Measurements from ENCODE around the gene ADAM33.
A peak's percentile ranks its signal among the peaks of the same experiment; 100 is the strongest.

Gene ADAM33

DNA sequence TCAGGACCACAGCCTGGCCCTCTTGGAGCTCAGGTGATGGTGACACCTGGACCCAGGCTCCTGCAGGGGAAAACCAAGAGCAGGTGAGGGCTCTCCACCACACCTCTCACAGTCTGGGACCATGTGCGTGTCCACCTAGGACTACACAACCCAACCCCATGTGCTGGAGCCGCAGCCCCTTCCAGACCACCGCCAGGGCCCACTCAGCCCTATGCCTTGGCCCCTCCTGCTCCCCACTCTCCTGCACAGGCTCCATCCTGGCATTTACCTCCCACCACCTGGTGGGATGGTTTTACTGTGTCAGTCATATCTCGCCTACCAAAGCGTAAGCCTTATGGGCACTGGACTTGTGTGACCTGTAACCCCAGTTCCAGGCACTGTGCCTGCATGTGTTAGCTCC, 13.1 kb upstream of the ADAM33 start:
- no peak overlapping the region for H3K4me3 ChIP-seq (ENCODE audit: low read length)
- no peaks in the 10 kb centered on the region for H3K27me3 ChIP-seq (ENCODE audit: insufficient read depth, low read length)
- no peak overlapping the region for H3K9ac ChIP-seq (ENCODE audit: low read depth, low read length)
- no peaks in the 10 kb centered on the region for H3K4me1 ChIP-seq (ENCODE audit: insufficient read depth, low read length)
- H3K27ac ChIP-seq (ENCODE audit: low read length), result no peak overlapping the region
- no peaks in the 10 kb centered on the region for H3K9me3 ChIP-seq (ENCODE audit: insufficient read depth, low read depth, low read length)
- no peaks in the 10 kb centered on the region for H3K36me3 ChIP-seq (ENCODE audit: insufficient read depth, low read depth, low read length)

- Histone ChIP-seq H3K9ac (ENCODE audit: low read depth, low read length) (no peak overlapping the region), H3K27me3 (ENCODE audit: insufficient read depth, low read length) (no peaks in the 10 kb centered on the region), H3K4me1 (ENCODE audit: insufficient read depth, low read length) (no peaks in the 10 kb centered on the region), H3K27ac (ENCODE audit: low read length) (no peak overlapping the region), H3K9me3 (ENCODE audit: insufficient read depth, low read depth, low read length) (no peaks in the 10 kb centered on the region), H3K4me3 (ENCODE audit: low read length) (no peak overlapping the region), H3K36me3 (ENCODE audit: insufficient read depth, low read depth, low read length) (no peaks in the 10 kb centered on the region)
These were observed 11.6 kb upstream of the ADAM33 start for GRCh38 chr20:3693376-3693775.

GRCh38 chr20:3692706-3693294, 11.0 kb upstream of the ADAM33 start:
- H3K4me1 ChIP-seq (ENCODE audit: insufficient read depth, low read length), result no peaks in the 10 kb centered on the region
- H3K27ac ChIP-seq (ENCODE audit: low read length), result no peak overlapping the region
- no peaks in the 10 kb centered on the region for H3K9me3 ChIP-seq (ENCODE audit: insufficient read depth, low read depth, low read length)
- H3K4me3 ChIP-seq (ENCODE audit: low read length), result no peak overlapping the region
- no peak overlapping the region for H3K9ac ChIP-seq (ENCODE audit: low read depth, low read length)
- no peaks in the 10 kb centered on the region for H3K27me3 ChIP-seq (ENCODE audit: insufficient read depth, low read length)
- H3K36me3 ChIP-seq (ENCODE audit: insufficient read depth, low read depth, low read length), result no peaks in the 10 kb centered on the region

DNA sequence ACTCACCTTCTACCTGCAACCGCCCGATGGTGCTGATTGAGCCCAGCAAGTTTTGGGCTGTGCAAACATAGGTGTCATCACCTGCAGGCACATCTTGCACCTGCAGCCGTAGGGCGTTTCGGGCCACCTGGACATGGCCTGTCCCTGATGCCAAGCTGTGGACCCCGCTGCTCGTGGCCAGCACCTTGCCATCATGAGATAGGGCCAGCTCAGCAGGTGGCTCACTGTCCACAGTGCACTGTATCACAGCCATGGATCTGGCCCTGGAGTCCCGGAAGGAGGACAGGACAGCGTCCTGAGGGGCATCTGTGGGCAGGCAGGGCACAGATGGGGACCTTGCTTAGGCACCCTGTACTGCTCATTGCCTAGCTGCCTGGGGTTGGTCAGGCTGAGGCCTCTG, 10.1 kb upstream of the ADAM33 start:
- Histone ChIP-seq H3K9me3 (ENCODE audit: insufficient read depth, low read depth, low read length) (no peaks in the 10 kb centered on the region), H3K4me3 (ENCODE audit: low read length) (no peak overlapping the region), H3K9ac (ENCODE audit: low read depth, low read length) (no peak overlapping the region), H3K36me3 (ENCODE audit: insufficient read depth, low read depth, low read length) (no peaks in the 10 kb centered on the region), H3K4me1 (ENCODE audit: insufficient read depth, low read length) (no peaks in the 10 kb centered on the region), H3K27me3 (ENCODE audit: insufficient read depth, low read length) (no peaks in the 10 kb centered on the region), H3K27ac (ENCODE audit: low read length) (no peak overlapping the region)

- H3K27me3 ChIP-seq (ENCODE audit: insufficient read depth, low read length), result 0 out of 2 replicates have a peak, but pooled peaks cover under 1% of the 10 kb centered on the region
- H3K4me1 ChIP-seq (ENCODE audit: insufficient read depth, low read length), result no peaks in the 10 kb centered on the region
- no peaks in the 10 kb centered on the region for H3K9me3 ChIP-seq (ENCODE audit: insufficient read depth, low read depth, low read length)
- H3K27ac ChIP-seq (ENCODE audit: low read length), result no peak overlapping the region
- no peaks in the 10 kb centered on the region for H3K36me3 ChIP-seq (ENCODE audit: insufficient read depth, low read depth, low read length)
- H3K4me3 ChIP-seq (ENCODE audit: low read length), result no peak overlapping the region
- H3K9ac ChIP-seq (ENCODE audit: low read depth, low read length), result no peak overlapping the region
These were observed 9.5 kb upstream of the ADAM33 start for GRCh38 chr20:3691306-3691705.

DNA sequence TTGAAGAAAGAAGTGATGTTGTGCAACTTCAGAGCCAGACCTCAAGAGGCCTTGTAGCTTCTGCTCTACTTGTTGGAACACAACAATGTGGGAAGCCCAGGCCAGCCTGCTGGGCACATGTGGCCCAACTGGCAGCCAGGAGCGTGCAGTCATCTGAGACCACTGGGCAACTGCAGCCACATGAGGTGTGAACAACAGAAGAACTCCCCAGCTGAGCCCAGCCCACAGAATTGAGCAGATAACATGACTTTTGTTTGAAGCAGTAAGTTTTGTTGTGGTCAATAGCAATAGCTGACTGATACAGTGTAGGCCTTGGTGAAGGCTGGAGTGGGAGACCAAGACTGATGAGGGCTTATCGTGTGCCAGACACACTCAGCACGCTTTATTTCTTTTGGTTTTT, 8.6 kb upstream of the ADAM33 start:
- H3K27ac ChIP-seq (ENCODE audit: low read length), result no peak overlapping the region
- no peak overlapping the region for H3K4me3 ChIP-seq (ENCODE audit: low read length)
- no peaks in the 10 kb centered on the region; the same call in 1 of the 2 replicates for H3K4me1 ChIP-seq (ENCODE audit: insufficient read depth, low read length)
- H3K9me3 ChIP-seq (ENCODE audit: insufficient read depth, low read depth, low read length), result no peaks in the 10 kb centered on the region
- H3K27me3 ChIP-seq (ENCODE audit: insufficient read depth, low read length), result peaks cover 9% of the 10 kb centered on the region; the same call in 1 of the 2 replicates
- no peaks in the 10 kb centered on the region for H3K36me3 ChIP-seq (ENCODE audit: insufficient read depth, low read depth, low read length)
- H3K9ac ChIP-seq (ENCODE audit: low read depth, low read length), result no peak overlapping the region

GRCh38 chr20:3689978-3690377, 8.2 kb upstream of the ADAM33 start:
- peaks cover 3% of the 10 kb centered on the region; the same call in 1 of the 2 replicates for H3K4me1 ChIP-seq (ENCODE audit: insufficient read depth, low read length)
- no peaks in the 10 kb centered on the region for H3K9me3 ChIP-seq (ENCODE audit: insufficient read depth, low read depth, low read length)
- peaks cover 14% of the 10 kb centered on the region; the same call in 1 of the 2 replicates for H3K27me3 ChIP-seq (ENCODE audit: insufficient read depth, low read length)
- no peak overlapping the region for H3K9ac ChIP-seq (ENCODE audit: low read depth, low read length)
- no peak overlapping the region for H3K4me3 ChIP-seq (ENCODE audit: low read length)
- H3K27ac ChIP-seq (ENCODE audit: low read length), result no peak overlapping the region
- no peaks in the 10 kb centered on the region for H3K36me3 ChIP-seq (ENCODE audit: insufficient read depth, low read depth, low read length)

DNA sequence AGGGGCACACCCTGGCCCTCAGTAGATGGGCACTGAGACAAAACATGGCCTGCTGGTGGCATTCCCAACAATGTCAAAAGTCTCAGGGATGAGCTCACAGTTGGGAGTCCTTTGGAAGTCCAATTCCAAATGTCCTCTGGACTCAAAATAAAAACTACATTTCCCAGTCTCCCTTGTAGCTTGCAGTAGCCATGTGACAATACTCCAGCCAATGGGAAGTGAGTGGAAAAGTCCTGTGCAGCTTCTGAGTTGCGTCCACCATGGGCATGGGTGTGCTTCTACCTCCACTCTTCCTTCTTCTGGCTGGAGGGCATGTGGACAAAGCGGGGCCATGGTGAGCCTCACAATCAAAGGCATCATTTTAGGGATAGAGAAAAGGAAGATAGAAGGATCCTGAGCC, 5.8 kb upstream of the ADAM33 start:
- Histone ChIP-seq H3K36me3 (ENCODE audit: insufficient read depth, low read depth, low read length) (no peaks in the 10 kb centered on the region), H3K9me3 (ENCODE audit: insufficient read depth, low read depth, low read length) (no peaks in the 10 kb centered on the region), H3K9ac (ENCODE audit: low read depth, low read length) (no peak overlapping the region), H3K27me3 (ENCODE audit: insufficient read depth, low read length) (peaks cover 27% of the 10 kb centered on the region), H3K4me3 (ENCODE audit: low read length) (no peak overlapping the region), H3K27ac (ENCODE audit: low read length) (no peak overlapping the region), H3K4me1 (ENCODE audit: insufficient read depth, low read length) (peaks cover 9% of the 10 kb centered on the region; the same call in 1 of the 2 replicates)

- H3K9ac ChIP-seq (ENCODE audit: low read depth, low read length), result no peak overlapping the region
- H3K36me3 ChIP-seq (ENCODE audit: insufficient read depth, low read depth, low read length), result no peaks in the 10 kb centered on the region
- H3K27ac ChIP-seq (ENCODE audit: low read length), result no peak overlapping the region
- peaks cover 9% of the 10 kb centered on the region; the same call in 1 of the 2 replicates for H3K4me1 ChIP-seq (ENCODE audit: insufficient read depth, low read length)
- H3K9me3 ChIP-seq (ENCODE audit: insufficient read depth, low read depth, low read length), result no peaks in the 10 kb centered on the region
- H3K27me3 ChIP-seq (ENCODE audit: insufficient read depth, low read length), result peaks cover 33% of the 10 kb centered on the region
- no peak overlapping the region for H3K4me3 ChIP-seq (ENCODE audit: low read length)
These were observed 5.1 kb upstream of the ADAM33 start for GRCh38 chr20:3686867-3687321.

DNA sequence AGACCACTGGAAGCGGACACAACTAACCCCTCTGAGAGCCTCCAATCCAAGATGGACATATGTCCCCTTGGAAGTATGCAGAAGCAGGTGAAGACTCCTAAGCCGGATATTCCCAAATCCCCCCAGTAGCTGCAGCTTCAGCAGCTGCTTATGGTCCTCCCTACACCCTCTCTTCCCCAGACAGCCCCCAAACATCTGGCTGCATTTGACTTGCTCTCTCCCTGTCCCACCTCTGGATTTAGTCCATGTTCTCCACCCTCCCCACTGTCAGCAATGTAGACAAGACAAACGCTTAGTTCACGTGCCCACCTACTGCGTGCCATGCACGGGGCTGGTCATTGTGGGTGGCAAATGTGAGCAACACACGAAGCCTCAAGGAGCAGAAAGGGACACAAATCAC, 4.6 kb upstream of the ADAM33 start:
- no peaks in the 10 kb centered on the region for H3K9me3 ChIP-seq (ENCODE audit: insufficient read depth, low read depth, low read length)
- no peak overlapping the region for H3K27ac ChIP-seq (ENCODE audit: low read length)
- H3K27me3 ChIP-seq (ENCODE audit: insufficient read depth, low read length), result peaks cover 37% of the 10 kb centered on the region
- no peaks in the 10 kb centered on the region for H3K36me3 ChIP-seq (ENCODE audit: insufficient read depth, low read depth, low read length)
- peaks cover 9% of the 10 kb centered on the region; the same call in 1 of the 2 replicates for H3K4me1 ChIP-seq (ENCODE audit: insufficient read depth, low read length)
- H3K4me3 ChIP-seq (ENCODE audit: low read length), result no peak overlapping the region
- H3K9ac ChIP-seq (ENCODE audit: low read depth, low read length), result no peak overlapping the region

- Histone ChIP-seq H3K9ac (ENCODE audit: low read depth, low read length) (no peak overlapping the region), H3K9me3 (ENCODE audit: insufficient read depth, low read depth, low read length) (no peaks in the 10 kb centered on the region), H3K4me3 (ENCODE audit: low read length) (no peak overlapping the region), H3K27ac (ENCODE audit: low read length) (no peak overlapping the region), H3K4me1 (ENCODE audit: insufficient read depth, low read length) (peaks cover 12% of the 10 kb centered on the region; the same call in 1 of the 2 replicates), H3K27me3 (ENCODE audit: insufficient read depth, low read length) (peaks cover 48% of the 10 kb centered on the region), H3K36me3 (ENCODE audit: insufficient read depth, low read depth, low read length) (no peaks in the 10 kb centered on the region)
These were observed 3.5 kb upstream of the ADAM33 start for GRCh38 chr20:3685341-3685740.

DNA sequence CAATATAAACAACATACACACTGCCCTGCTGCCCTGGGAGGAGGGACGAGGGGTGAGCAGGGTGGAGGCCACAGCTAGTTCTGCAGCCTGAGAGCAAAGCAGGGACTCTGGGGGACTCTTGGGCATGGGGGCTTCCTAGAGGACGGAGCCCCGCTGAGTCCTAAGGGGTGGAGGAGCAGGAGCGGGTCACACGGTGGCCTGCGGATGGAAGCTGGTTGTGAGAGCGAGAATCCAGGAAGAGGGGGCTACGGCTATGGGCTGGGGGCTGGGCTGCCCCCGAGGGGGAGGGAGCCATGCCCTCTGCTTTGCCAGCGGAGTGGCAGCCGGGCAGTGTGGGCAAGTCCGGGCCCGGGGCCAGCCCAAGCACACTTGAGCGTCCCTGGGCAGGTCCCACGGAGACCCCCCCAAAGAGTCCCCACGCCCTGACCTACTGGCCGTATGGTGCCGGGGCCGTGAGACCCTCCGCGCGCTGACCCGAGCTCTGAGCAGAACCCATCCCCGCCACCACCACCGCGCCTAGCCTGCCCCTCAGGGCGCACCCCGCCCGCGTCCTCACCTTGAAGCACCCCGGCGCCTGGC, 369 bp downstream of the ADAM33 start:
- Histone ChIP-seq H3K27me3 (ENCODE audit: insufficient read depth, low read length) (peaks cover 49% of the 10 kb centered on the region), H3K4me1 (ENCODE audit: insufficient read depth, low read length) (peaks cover 15% of the 10 kb centered on the region; the same call in 1 of the 2 replicates), H3K9me3 (ENCODE audit: insufficient read depth, low read depth, low read length) (no peaks in the 10 kb centered on the region), H3K27ac (ENCODE audit: low read length) (no peak overlapping the region), H3K4me3 (ENCODE audit: low read length) (peak overlapping the region; percentile 58; the same call in 1 of the 2 replicates), H3K9ac (ENCODE audit: low read depth, low read length) (no peak overlapping the region), H3K36me3 (ENCODE audit: insufficient read depth, low read depth, low read length) (no peaks in the 10 kb centered on the region)

All from iPS-20b (cell line).